Hematopoietic multipotent progenitor cell treated with erythropoietin and hydrocortisone succinate and interleukin-3 and kit ligand, for 8 days (in vitro differentiated cells): Measurements from ENCODE around the gene CCDC177.

Source experiments
- DNase-seq: peaks from one replicate; pipeline ENCODE4 v3.0.0-alpha.2; 2015

Gene CCDC177

GRCh38 chr14:69527635-69528034 is 47.0 kb downstream of the CCDC177 start:
- DNase-seq = no peak

GRCh38 chr14:69525896-69526295 is 48.8 kb downstream of the CCDC177 start:
- DNase-seq = no peak

- no peak for DNase-seq
Observed at GRCh38 chr14:69522026-69522425, 52.6 kb downstream of the CCDC177 start.
